Activated CD4-positive, CD25-positive, alpha-beta regulatory T cell treated with anti-CD3 and anti-CD28 coated beads, Interleukin-2, amount 50 U/mL, for 16 hours (primary cell): ENCODE measurements around the gene RDH16.
"Not testable (repeated sequence)": the region's sequence is repeated elsewhere in the genome, so short reads cannot be mapped to it uniquely, and the experiment has no call there.

Experiments used
- DNase-seq: peaks from one replicate; pipeline ENCODE4 v3.0.0-alpha.2; 2020; ENCODE audit warnings: low read depth, low spot score

RDH16 gene

DNA sequence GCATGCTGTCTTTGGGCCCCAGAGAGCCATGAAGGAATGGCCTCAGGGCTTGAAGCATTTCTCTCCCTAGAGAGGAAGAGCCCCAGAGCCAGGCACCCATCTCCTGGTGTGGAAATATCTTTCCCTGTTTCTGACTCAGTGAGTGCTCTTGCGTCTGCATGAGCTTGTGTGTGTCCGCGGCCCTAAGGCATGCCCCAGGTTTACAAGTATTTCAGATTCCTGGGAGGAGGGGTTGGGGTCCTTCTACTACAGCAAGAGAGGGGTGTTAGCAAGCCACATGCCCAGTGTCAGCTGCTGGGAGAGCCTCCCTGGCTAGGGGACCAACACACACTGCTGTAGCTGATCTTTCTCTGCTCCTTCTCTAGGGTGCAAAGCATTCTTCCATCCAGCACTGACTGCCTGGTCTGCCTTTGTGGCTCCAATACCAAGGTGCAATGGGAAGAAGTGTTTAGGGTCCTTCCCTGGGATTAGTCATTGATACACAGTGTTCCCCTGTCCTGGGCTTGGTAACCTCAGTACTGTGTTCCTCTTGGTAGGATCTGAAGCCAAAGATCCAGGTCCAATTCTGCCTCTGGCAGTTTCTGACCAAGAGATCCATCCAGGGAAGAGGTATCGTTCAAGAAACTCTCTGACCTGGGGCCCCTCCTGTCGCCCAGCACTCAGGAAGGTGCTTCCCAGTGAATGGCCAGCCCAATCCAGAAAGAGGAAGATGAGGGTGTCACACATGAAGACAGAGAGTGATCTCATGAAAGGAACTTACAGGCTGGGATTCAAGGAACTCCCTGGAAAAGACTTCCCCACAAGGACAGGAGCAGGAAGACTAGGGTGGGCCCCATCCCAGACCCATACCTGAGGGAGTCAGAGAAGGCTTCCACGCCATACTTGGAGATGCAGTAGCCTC, 3.1 kb downstream of the RDH16 start:
- DNase-seq, result no peak

DNA sequence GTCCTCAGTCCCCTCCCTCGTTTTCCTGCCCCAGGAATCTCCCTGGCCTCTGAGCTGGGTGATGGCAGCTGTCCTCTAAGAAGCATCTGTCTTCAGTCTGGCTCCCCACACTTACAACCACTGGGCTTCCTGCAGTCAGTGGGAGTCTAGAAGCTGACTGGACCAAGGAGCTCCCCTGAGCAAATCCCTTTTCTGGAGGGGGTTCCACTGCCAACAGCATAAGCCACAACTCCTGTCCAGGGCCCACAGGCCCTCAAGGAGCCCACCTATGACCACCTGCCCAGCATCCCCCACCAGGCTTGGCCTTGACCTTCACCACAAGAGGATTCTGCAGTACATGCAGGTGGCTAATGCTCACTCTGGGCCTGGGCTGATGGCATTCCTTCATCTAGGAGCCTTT, 4.1 kb downstream of the RDH16 start:
- DNase-seq, result no peak

DNA sequence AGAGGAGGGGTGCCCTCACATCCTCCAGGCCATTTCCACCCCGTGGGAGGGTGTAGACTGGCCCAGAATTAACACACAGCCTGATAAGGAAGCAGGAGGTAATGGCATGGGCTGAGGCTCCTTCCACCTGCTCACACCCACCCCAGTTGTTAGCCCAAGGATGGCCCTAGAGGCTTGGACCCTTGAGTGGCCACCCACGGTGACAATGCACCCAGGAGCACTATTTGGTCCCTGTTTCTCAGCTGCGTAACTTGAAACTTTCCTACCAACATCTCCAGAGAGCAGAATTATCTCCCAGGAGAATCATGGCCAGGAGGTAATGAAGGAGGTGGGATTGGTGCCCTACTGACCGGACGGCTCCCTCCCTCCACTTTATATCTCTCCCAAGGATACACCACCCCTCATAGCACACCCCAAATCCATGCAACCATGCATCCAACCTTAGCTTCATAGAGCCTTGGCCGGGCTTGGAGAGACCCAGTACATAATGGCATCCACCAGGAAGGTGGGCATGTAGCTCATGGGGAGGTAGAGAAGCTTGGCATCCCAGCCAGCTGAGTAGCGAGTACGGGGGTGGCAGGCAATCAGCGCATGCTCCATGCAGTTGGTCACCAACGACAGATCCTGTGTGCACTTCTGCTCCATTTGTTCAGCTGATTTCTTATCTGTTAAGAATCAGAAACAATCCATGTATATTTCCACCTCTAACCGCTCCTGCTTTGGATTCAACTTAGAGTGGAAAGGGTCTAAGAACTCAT, 5.6 kb downstream of the RDH16 start:
- no peak for DNase-seq

DNA sequence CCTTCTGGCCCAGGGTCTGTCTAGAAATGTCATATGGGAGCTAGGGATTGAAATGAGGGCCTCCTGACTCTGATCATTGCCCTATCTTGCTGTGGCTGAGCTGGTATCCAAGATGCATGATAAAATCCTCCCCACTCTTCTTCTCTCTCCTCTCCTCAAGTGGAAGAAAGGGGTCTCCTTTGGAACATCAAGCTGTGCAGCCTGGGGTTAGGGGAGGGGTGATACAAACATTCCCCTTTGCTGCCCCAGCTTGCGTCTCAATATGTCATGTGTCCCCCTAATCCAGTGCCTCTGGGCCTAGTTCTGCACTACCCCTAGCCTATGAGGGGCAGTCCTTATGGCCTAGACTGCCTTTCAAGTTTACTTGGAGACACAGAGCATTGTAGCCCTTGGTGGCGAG, 8.5 kb downstream of the RDH16 start:
- DNase-seq, result no peak

DNA sequence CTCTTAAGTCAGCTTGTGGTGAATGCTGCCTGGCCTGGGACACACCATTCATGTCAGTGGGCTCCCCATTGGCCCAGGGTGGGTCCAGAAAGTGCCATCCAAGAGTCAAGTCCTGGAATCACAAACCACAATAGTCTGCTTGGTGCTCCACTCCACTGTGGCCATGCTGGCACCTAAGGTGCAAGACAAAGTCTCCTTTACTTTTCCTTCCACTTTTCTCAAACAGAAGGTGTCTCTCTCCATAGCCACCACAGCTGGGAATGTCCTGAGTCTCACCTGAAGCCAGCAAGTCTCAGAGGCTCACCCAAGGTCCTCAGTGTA, 9.0 kb downstream of the RDH16 start:
- no peak for DNase-seq

DNA sequence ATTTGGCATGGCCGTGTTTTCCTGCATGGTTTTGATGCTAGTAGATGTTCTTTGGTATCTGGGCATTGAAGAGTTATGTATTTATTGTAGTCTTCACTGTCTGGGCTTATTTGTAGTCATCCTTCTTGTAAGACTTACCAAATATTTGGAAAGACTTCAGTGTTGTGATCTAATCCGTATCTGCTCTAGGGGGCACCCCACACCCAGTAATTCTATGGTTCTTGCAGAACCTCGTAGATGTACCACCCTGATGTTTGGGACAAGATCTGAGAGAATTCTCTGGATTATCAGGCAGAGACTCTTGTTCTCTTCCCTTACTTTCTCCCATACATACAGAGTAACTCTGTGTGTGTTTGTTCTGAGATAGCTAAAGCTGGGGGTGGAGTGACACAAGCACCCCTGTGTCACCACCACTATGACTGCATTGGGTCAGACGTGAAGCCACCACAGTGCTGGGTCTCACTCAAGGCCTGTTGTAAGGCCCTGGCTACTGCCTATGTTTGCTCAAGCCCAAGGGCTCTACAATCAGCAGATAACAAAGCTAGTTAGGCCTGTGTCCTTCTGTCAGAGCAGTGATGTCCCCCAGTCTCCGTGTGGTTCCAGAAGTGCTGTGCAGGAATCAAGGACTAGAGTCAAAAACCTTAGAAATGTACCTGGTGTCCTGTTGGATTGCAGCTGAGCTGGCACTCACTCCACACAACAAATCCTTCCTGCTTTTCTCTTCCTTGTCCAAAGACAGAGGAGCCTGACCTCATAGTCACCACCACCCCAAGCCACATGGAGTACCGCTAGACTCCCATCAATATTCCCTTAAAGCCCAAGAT, 9.6 kb downstream of the RDH16 start:
- DNase-seq, result no peak

DNA sequence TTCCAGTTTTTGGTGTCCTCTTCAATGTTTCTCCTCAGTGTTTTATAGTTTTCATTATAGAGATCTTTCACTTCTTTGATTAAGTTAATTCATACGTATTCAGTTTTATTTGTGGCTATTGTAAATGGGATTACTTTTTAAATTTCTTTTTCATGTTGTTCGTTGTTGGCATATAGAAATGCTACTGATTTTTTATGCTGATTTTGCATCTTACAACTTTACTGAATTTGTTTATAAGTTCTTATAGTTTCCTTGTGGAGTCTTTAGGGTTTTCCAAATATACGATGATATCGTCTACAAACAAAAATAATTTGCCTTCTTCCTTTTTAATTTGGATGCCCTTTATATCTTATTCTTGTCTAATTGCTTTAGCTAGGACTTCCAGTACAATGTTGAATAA, 13.5 kb downstream of the RDH16 start:
- no peak for DNase-seq

DNA sequence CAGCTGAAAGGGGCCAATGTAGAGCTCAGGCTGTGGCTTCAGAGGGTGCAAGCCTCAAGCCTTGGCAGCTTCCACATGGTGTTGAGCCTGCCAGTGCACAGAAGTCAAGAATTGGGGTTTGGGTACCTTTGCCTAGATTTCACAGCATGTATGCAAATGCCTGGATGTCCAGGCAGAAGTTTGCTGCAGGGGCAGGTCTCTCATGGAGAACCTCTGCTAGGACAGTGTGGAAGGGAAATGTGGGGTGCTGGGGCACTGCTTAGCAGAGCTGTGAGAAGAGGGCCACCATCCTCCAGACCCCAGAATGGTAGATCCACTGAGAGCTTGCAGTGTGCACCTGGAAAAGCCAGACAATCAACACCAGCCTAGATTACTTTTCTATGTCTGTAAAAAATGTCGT, 14.0 kb downstream of the RDH16 start:
- not testable (repeated sequence) for DNase-seq

DNA sequence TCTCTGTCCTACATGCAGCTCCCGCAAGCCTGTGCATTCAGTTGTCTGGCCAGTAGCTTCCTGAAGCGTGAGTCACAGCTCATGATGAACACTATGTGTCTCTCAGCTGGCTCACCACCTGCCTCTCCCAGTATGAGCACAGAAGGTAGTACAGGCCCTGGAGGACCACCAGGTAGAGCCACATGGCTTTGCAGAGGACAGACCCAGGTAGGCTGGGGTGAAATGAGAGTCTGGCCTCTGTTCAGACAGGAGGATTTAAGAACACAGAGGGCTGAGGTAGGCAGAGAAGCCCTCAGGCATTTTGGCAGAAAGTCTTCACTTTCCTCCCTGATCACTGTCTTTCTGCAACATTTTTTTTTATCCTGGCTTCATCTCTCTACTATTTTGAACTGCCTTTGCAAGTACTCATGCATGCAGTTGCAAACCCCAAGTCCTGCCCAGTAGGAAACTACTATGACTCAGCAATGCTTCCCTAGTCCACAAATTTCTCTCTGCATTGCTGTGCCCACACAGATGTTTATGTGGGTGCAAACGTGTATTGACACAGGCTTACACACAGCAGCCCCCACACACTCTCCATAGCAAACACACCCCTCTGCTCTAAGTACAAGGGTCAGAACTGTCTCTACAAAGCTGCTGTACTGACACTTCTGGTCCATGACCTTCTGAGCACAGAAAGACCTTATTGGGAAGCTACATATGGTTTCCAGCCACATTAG, 15.9 kb downstream of the RDH16 start:
- DNase-seq, result no peak

DNA sequence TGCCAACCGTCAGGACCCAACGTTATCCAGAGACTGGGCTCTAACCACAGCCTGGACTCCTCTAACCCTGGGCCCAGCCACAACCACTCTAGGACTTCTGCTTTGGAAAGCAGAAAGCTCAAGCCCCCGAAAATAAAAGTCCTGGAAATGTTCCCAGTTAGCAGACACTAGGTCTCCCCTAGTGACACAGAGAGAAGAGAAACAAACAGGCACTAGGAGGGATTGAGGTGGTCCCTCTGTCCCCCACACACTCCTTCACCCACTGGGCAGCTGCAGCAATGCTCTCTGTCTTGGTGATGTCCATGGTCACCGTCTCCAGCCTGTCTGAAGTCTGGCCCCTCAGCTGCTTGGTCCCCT, 16.5 kb downstream of the RDH16 start:
- DNase-seq, result not testable (repeated sequence)

DNA sequence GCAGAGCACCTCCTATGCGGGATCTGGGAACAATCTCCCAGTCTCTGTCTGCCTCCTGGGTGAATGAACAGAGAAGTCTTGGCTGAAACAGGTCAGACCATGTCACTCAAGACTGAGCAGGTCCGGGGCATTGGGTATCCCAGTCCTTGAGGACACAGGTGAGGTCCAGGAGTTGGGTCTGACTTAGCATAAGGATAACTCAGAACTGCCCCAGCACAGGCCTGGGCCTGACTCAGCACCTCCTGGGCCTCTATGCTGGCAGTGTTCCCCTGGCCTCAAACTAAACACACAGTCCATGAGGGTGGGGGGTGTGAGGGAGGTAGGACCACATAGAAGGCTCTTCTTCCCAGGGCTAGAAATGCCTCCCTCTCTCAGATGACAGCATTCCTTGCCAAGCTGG, 21.7 kb downstream of the RDH16 start:
- DNase-seq, result no peak

DNA sequence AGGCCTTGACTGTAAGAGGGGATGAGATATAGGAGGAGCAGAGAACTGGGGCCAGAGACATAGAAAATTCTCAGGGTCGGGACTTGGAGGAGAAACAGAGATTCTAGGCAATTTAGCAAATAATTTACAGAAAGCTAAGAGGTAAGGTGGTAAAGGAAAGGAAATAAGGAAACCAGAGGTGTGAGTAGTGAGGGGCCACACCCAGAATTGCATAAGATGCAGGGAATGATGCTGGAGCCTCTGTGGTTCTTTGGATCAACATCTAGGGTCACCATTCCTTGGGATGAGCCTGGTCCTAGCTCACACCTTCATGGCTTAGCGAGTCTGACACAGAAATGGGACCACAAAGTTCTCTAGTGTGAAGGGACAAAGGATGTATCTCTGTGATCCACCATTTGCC, 22.3 kb downstream of the RDH16 start:
- DNase-seq, result no peak

DNA sequence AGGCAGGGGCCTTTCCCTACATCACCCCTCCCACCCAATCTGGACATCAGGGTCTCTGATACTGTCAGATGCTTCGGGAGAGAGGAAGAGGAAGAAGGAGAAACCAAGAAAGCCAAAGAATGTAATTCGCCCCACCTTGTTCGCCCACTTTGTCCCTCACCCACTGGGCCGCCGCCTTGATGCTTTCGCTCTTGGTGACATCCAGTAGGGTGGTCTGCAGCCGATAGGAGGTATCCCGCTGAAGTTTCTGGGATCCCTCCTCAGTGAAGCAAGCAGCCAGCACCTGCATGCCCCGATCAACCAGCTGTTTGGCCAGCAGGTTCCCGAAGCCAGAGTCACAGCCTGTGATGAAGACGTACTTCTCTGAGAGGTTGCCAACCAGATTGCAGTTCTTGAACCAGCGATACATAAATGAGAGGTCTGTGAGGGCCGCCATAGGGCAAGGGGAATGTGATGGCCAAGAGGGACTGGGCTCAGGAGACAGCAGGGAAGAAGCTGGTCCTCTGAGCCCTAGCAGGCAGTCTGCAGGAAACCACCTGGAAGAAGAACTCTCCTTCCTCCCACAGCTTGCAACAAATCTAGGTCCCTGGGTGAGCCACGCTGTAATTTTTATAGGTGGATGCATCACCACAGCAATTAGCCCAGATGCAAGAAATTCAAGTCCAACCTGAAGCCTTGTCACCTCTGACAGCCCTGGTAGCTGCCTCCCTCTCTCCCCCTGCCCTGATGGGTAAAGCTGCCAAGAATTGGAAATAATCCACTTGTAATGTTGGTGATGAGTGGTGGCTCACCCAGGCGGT, 23.4 kb downstream of the RDH16 start, which contains the start of gene SDR9C7:
Gene SDR9C7 (minus strand): TSS at position 583 of the 800 bp plus-strand sequence. CDS start 147 bp downstream, at position 436.
- no peak for DNase-seq

DNA sequence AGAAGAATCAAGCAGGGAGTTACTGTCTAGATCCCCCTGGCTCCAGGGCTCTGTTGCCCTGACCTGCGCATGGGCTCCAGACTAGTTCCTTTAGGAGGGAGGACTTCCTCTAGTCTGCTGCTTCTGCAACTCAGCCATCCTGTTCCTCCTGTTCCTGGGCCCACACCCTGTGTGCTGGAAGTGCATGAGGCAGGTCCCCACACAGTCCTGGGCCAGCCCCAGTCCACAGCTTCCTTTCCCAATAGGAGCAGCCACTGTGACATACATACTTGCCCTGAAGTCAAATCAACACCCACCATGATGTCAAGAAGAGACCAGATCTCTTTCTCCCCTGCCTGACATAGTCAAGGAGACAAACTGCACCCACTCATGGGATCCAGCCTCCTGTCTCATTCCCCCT, 24.5 kb downstream of the RDH16 start:
- DNase-seq, result no peak

DNA sequence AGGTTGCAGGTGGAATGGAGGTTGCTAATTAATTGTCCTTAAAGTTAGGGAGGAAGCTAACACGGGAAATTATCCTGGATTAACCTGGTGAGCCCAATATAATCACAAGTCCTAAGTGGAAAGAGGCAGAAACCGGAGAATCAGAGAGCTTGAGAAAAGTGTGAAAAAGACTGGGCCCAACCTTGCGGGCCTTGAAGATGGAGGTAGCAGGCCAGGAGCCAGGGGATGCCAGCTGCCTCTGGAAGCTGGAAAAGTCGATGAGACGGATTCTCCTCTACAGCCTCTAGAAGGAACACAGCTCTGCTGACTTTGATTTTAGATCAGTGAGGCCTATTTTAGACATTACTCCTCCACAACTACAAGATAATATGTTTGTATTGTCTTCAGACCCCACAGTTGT, 25.3 kb downstream of the RDH16 start:
- DNase-seq, result no peak

DNA sequence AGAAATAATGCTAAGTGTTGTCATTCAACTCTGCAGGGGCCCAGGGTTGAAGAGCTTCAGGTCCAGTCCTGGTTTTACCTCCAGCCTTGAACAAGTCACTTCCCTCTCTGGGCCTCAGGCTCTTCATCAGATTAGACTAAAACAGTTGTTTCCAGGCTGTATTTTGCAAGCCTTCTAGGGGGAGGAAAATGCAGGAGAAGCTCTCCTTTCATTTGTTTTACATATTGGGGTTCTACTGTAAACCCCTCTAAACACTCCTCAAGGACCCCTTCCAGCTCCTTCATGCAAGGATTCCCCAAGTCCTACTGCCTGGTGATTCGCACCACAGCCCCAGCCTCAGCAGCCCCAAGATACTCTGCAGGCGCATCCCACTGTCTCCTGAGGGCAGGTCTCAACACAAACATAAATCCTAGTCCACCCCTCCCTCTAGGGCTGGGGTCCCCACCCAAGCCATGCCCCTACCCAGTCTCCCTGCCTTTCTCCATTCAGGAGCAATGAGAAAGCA, 25.9 kb downstream of the RDH16 start:
- no peak for DNase-seq

DNA sequence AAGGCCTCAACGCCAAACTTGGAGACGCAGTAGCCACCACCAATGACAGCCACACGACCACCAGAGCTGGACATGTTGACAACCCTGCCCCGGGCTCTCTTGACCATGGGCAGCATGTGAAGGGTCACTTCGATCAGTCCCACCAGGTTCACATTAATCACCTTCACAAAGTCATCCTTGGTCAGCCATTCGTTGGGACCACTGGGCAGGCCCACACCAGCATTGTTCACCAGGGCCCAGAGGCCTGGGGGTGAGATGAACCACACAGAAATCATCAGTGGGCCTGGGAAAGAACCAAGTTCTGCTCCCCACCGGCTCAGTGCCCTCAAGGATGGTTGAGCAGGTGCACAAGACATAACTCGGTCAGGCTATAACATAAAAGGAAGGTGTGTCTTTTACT, 27.2 kb downstream of the RDH16 start:
- DNase-seq, result no peak

DNA sequence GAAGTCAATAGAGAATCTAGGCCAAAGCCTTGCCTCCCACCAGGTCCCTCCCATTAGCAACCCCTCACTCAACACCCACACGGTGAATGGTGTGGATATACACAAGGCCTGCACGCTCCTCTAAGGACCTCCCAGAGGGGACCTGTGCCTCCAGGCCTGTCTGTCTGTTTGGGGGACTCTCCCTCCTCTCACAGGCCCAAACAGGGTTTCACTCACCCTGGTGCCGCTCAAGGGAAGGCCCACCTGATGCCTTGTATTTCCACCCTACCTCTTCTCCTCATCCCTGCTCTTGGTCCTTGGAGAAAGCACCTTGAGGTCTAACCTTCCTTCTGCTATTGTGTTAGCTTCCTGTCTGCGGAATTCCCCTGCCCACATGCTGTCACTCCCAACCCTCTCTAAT, 27.6 kb downstream of the RDH16 start:
- no peak for DNase-seq

DNA sequence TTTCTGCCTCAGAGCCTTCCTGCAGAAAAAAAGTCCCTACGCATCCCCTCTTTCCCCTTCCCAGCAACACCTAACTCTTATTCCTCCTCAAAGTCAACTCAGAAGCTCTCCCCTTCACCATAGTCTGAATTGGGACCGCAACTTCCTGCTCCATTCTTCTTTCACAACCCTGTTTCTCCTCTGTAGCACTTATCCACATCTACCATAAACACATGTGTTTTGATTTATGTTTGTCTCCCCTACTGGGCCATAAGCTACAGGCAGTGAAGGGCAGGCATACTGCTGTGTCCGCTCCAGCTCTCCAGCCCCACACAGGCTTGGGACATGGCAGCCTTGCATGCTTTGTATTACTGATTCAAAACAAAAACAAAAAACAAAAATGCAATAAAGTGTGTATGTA, 29.1 kb downstream of the RDH16 start:
- DNase-seq, result no peak

DNA sequence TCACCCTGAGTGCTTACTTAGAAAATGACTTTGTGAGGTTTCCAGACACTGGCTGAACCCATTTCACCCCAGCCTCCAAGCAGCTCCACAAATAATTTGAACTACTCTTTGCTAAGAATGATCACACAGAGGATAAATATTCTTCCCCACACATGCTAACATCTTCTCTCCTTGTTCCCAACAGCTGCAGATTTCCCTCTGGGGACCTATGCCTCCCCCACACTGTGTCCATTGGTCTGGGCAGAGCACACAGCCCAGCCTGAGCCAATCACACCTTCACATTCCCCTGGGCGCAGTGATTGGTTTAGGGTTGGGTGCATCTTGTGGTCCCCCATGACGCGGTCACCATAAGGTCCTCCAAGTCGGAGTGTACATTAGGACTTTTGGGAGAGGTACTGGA, 30.1 kb downstream of the RDH16 start:
- DNase-seq, result no peak

DNA sequence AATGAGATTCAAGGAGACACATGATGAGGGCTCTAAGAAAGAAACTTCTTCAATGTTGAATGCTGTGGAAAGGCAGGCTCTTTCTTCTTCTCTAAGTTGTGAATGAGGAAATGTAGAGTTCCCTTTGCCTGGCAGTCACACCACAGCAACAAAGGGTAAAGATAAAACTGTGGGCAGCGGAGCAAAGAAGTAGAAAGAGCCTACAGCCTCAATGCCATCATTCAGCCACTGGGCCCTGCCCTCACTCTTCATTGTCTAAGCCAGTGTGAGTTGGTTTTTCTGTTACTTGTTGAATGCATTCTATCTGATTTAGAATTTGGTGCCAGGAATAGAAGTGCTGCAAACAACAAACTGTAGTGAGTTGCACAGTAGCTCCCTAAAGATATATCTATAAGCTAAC, 35.4 kb downstream of the RDH16 start:
- DNase-seq, result no peak
